ENCODE results near the gene GALNT1. TPM values are rescaled to one million over a fixed set of nuclear protein-coding genes. Genes with fewer than 3 reads are reported as not detected.

GALNT1 gene
- total RNA-seq, 1 donor from 2014 or later = 47.0 TPM

- ATAC-seq (no peak), DNase-seq (no peak)
- intact Hi-C loops (cut with micrococcal nuclease) = no loop called here
Measured at GRCh38 chr18:35696307-35696706, 114.8 kb downstream of the GALNT1 start.

GRCh38 chr18:35697869-35698268, 116.3 kb downstream of the GALNT1 start:
- DNase-seq (no peak), ATAC-seq (no peak)
- intact Hi-C loops (cut with micrococcal nuclease) = no loop called here

GRCh38 chr18:35703043-35703688, 121.6 kb downstream of the GALNT1 start:
- intact Hi-C loops (cut with micrococcal nuclease) = no loop called here
- no peak for DNase-seq
- ATAC-seq = no peak

- intact Hi-C loops (cut with micrococcal nuclease) = no loop called here
Measured at GRCh38 chr18:35705988-35706387, 124.4 kb downstream of the GALNT1 start.

GRCh38 chr18:35707247-35707646, 125.7 kb downstream of the GALNT1 start:
- ATAC-seq = peak; percentile 87
- no peak for DNase-seq
- intact Hi-C loops (cut with micrococcal nuclease) = no loop called here

More at GRCh38 chr18:35705988-35706387, 124.4 kb downstream of the GALNT1 start:
- ATAC-seq (no peak), DNase-seq (no peak)

GRCh38 chr18:35707674-35708073, 126.1 kb downstream of the GALNT1 start:
- ATAC-seq (peak; percentile 76), DNase-seq (peak; percentile 46)
- intact Hi-C loops (cut with micrococcal nuclease) = no loop called here

- no peak for DNase-seq
- ATAC-seq = no peak
- intact Hi-C loops (cut with micrococcal nuclease) = no loop called here
Measured at GRCh38 chr18:35710581-35710980, 129.0 kb downstream of the GALNT1 start.

- no peak for ATAC-seq
Measured at GRCh38 chr18:35711227-35711626, 129.7 kb downstream of the GALNT1 start.

GRCh38 chr18:35713545-35713944, 132.0 kb downstream of the GALNT1 start:
- intact Hi-C loops (cut with micrococcal nuclease) = no loop called here
- ATAC-seq = no peak
- no peak for DNase-seq

More at GRCh38 chr18:35711227-35711626, 129.7 kb downstream of the GALNT1 start:
- intact Hi-C loops (cut with micrococcal nuclease) = no loop called here
- no peak for DNase-seq

GRCh38 chr18:35714539-35714938, 133.0 kb downstream of the GALNT1 start:
- intact Hi-C loops (cut with micrococcal nuclease) = no loop called here
- no peak for DNase-seq
- ATAC-seq = no peak

GRCh38 chr18:35715139-35715538, 133.6 kb downstream of the GALNT1 start:
- DNase-seq (no peak), ATAC-seq (no peak)
- intact Hi-C loops (cut with micrococcal nuclease) = no loop called here

GRCh38 chr18:35716169-35716831, 134.8 kb downstream of the GALNT1 start:
- ATAC-seq = no peak
- DNase-seq = no peak
- intact Hi-C loops (cut with micrococcal nuclease) = no loop called here

- ATAC-seq = no peak
- intact Hi-C loops (cut with micrococcal nuclease) = no loop called here
- no peak for DNase-seq
Measured at GRCh38 chr18:35717182-35717581, 135.6 kb downstream of the GALNT1 start.

- intact Hi-C loops (cut with micrococcal nuclease) = no loop called here
- DNase-seq = no peak
- ATAC-seq = no peak
Measured at GRCh38 chr18:35721431-35722081, 140.0 kb downstream of the GALNT1 start.

GRCh38 chr18:35728676-35729075, 147.1 kb downstream of the GALNT1 start:
- no peak for ATAC-seq
- intact Hi-C loops (cut with micrococcal nuclease) = no loop called here
- no peak for DNase-seq

- DNase-seq (no peak), ATAC-seq (no peak)
- intact Hi-C loops (cut with micrococcal nuclease) = no loop called here
Measured at GRCh38 chr18:35729991-35730668, 148.6 kb downstream of the GALNT1 start.

- ATAC-seq (peak; percentile 68), DNase-seq (peak; percentile 64)
- intact Hi-C loops (cut with micrococcal nuclease) = no loop called here
Measured at GRCh38 chr18:35730691-35731370, 149.3 kb downstream of the GALNT1 start.

GRCh38 chr18:35731701-35732100, 150.2 kb downstream of the GALNT1 start:
- no peak for ATAC-seq
- intact Hi-C loops (cut with micrococcal nuclease) = no loop called here
- DNase-seq = no peak

- intact Hi-C loops (cut with micrococcal nuclease) = no loop called here
- no peak for DNase-seq
- peak; percentile 84 for ATAC-seq
Measured at GRCh38 chr18:35732162-35732561, 150.6 kb downstream of the GALNT1 start.

All from left ventricle myocardium superior (tissue), 1 donor.